K562 (cell line): ENCODE measurements around the gene METTL25B. TPM values are rescaled to one million over a fixed set of nuclear protein-coding genes. Genes with fewer than 3 reads are reported as not detected.

Experiments used
- AFF1 ChIP-seq, 2 experiments: fragments of 450-650 bp; IDR thresholded peaks; 2 replicates each; pipeline ENCODE4 v1.6.1; 2018; ENCODE audit warnings: mild to moderate bottlenecking in 2 of 2, low read depth in 1 of 2; ENCODE audit not compliant: partially characterized antibody in 2 of 2
- ARHGAP35 ChIP-seq: fragments of 450-650 bp; IDR thresholded peaks from 2 replicates; pipeline ENCODE4 v1.6.1; 2018; ENCODE audit not compliant: partially characterized antibody
- ARID1B ChIP-seq: fragments of 450-650 bp; IDR thresholded peaks from 2 replicates; pipeline ENCODE4 v1.6.1; 2016; ENCODE audit warnings: antibody characterized with exemption, mild to moderate bottlenecking, inconsistent platforms
- E2F3 ChIP-seq: fragments of 250-450 bp; sonication (Bioruptor Pico); IDR thresholded peaks from 2 replicates; pipeline ENCODE4 v1.4.0; 2020; ENCODE audit warnings: mild to moderate bottlenecking
- FOXM1 ChIP-seq, 2 experiments: fragments of 450-650 bp in 1 of 2; sonication (generic) in 1 of 2; formaldehyde crosslinking in 1 of 2; IDR thresholded peaks; 2 replicates each; pipeline versions ENCODE4 v1.6.1 to v1.9.0; 2017 to 2022; ENCODE audit warnings: low read depth in 2 of 2, mild to moderate bottlenecking in 2 of 2, missing genetic modification reagents in 1 of 2, moderate library complexity in 1 of 2
- MAFG ChIP-seq: fragments of 450-650 bp; conservative IDR thresholded peaks from 2 replicates; pipeline ENCODE4 v1.6.1; 2016; ENCODE audit warnings: missing genetic modification characterization, missing compliant biosample characterization
- MBD2 ChIP-seq: sonication (generic); IDR thresholded peaks from 2 replicates; pipeline ENCODE4 v1.6.1; 2016; ENCODE audit warnings: low read depth, borderline replicate concordance
- MLLT1 ChIP-seq, 2 experiments: fragments of 450-650 bp; IDR thresholded peaks; 2 replicates each; pipeline ENCODE4 v1.6.1; 2016
- NFRKB ChIP-seq: fragments of 450-650 bp; IDR thresholded peaks from 2 replicates; pipeline ENCODE4 v1.6.1; 2016; ENCODE audit warnings: low read depth
- RBM39 ChIP-seq: fragments of 200-400 bp; formaldehyde crosslinking; optimal IDR thresholded peaks from 2 replicates; pipeline ENCODE3; 2018; ENCODE audit warnings: low read depth, low read length
- SAFB ChIP-seq: fragments of 200-400 bp; formaldehyde crosslinking; IDR thresholded peaks from 2 replicates; pipeline ENCODE4 v1.6.1; 2017; ENCODE audit warnings: low read depth, low read length, borderline replicate concordance
- SMARCA5 ChIP-seq: fragments of 450-650 bp; IDR thresholded peaks from 2 replicates; pipeline ENCODE4 v1.6.1; 2016
- ZBTB7A ChIP-seq: IDR thresholded peaks from 2 replicates; pipeline ENCODE4 v1.6.1; 2011; ENCODE audit warnings: low read depth, mild to moderate bottlenecking, low read length, moderate library complexity, borderline replicate concordance; ENCODE audit not compliant: control insufficient read depth
- ZNF282 ChIP-seq: sonication (generic); formaldehyde crosslinking; IDR thresholded peaks from 2 replicates; pipeline ENCODE4 v1.8.1; 2023; ENCODE audit warnings: missing genetic modification reagents
- polyA plus RNA-seq, 8 experiments: library from polyadenylated mRNA; depleted of rRNA in 4 of 8; stranded (reverse) in 5 of 8; unstranded in 3 of 8; fragments of >200 nt; fragmentation: Nextera tagmentation in 2 of 8; fragmentation: Illumina TruSeq in 1 of 8; extraction: Ambion mirVana in 2 of 8; extraction: Trizol in 1 of 8; gene quantifications; 2 replicates each; pipeline versions ENCODE4 v1.2.1 to v1.2.3, GENCODE V29; 2011 to 2014; ENCODE audit warnings: inconsistent platforms in 1 of 8, missing spikeins in 1 of 8
- total RNA-seq, 7 experiments: library from RNA; depleted of rRNA in 6 of 7; stranded (reverse); fragments of >200 nt in 6 of 7; fragmentation: Illumina TruSeq in 2 of 7; extraction: Trizol in 2 of 7; gene quantifications; 2 replicates each; pipeline versions ENCODE4 v1.2.1 to v1.2.3, GENCODE V29; 2011 to 2021; ENCODE audit warnings: low replicate concordance in 1 of 7
- TF ChIP-seq, protein P1 (sequence below): fragments of 450-650 bp; IDR thresholded peaks from 2 replicates; pipeline ENCODE4 v1.7.0; 2016; ENCODE audit warnings: borderline replicate concordance
- TF ChIP-seq, protein P2 (sequence below): sonication (generic); formaldehyde crosslinking; IDR thresholded peaks from 2 replicates; pipeline ENCODE4 v1.8.0; 2022; ENCODE audit warnings: mild to moderate bottlenecking, missing genetic modification reagents
- TF ChIP-seq, protein P3 (sequence below): fragments of 450-650 bp; IDR thresholded peaks from 2 replicates; pipeline ENCODE4 v1.6.1; 2018; ENCODE audit warnings: mild to moderate bottlenecking, low read depth; ENCODE audit not compliant: partially characterized antibody

METTL25B gene
- total and polyA plus RNA-seq, 9 of the 15 experiments (the other 6 are each of a cell fraction or from before 2014, with no cell fraction given): 7.7 to 48.3 (median 33.1) TPM

DNA sequence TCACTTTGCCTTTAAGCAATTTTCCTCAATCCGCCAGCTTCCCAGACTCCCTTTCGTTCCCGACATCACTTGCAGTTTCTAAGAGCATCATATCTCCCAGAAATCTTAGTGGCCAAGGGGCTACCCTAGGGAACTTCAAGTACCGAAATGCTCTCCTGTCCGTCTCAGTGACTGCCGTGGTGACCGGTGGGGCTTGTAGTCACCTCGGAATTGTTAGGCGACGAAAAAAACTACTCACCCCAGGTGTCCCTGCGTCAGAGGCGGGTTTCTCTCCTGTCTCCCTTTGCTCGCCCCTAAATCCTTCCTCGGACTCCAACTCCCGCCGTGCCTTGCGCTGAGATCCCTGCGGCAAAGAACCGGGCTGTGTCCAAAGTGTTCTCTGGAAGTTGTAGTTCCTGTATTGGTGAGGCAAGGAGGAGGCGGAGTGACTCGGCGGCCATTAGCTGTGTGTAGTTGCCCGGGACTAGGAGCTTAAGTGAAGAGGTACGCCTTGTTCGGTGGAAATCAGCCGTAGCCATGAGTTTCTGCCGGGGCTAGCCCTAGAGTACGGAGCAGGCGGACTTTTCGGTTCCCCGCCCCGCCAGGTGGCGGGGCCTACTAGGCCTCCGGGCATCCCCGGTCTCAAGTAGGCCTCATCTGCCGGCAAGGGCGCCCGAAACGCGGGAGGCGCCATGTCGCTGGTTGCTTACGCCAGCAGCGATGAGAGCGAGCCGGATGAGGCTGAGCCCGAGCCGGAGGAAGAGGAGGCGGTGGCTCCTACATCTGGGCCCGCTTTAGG, 39.0 kb downstream of the METTL25B start, which contains the start of gene PRCC (continued):
- TF ChIP-seq ARID1B (no peak; the same call in 1 of the 2 replicates), NFRKB (peak; percentile 98), AFF1 (IDR thresholded peaks at IDR 0.05; ENCODE audit: low read depth in 1 of 2, partially characterized antibody in 2 of 2) (peak; percentile 75 to 100), FOXM1 (IDR thresholded peaks at IDR 0.05; ENCODE audit: low read depth) (no peak; the same call in 1 of the 2 replicates), FOXM1 (CRISPR knock-in tag; IDR thresholded peaks at IDR 0.05; ENCODE audit: low read depth) (peak; percentile 31; the same call in 1 of the 2 replicates), SMARCA5 (no peak), SAFB (no peak), RBM39 (no peak), ZBTB7A (no peak), MAFG (no peak), MBD2 (peak; percentile 95), MLLT1 (IDR thresholded peaks at IDR 0.05) (peak; percentile 66 to 73; a peak in 2 of 4 replicates), ZNF282 (peak; percentile 87; the same call in 1 of the 2 replicates), ARHGAP35 (no peak), E2F3 (CRISPR knock-in tag) (no peak)
- TF ChIP-seq, protein P1, sequence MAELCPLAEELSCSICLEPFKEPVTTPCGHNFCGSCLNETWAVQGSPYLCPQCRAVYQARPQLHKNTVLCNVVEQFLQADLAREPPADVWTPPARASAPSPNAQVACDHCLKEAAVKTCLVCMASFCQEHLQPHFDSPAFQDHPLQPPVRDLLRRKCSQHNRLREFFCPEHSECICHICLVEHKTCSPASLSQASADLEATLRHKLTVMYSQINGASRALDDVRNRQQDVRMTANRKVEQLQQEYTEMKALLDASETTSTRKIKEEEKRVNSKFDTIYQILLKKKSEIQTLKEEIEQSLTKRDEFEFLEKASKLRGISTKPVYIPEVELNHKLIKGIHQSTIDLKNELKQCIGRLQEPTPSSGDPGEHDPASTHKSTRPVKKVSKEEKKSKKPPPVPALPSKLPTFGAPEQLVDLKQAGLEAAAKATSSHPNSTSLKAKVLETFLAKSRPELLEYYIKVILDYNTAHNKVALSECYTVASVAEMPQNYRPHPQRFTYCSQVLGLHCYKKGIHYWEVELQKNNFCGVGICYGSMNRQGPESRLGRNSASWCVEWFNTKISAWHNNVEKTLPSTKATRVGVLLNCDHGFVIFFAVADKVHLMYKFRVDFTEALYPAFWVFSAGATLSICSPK: no peak
- TF ChIP-seq, protein P2, sequence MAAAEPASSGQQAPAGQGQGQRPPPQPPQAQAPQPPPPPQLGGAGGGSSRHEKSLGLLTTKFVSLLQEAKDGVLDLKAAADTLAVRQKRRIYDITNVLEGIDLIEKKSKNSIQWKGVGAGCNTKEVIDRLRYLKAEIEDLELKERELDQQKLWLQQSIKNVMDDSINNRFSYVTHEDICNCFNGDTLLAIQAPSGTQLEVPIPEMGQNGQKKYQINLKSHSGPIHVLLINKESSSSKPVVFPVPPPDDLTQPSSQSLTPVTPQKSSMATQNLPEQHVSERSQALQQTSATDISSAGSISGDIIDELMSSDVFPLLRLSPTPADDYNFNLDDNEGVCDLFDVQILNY: 0 out of 2 replicates have a peak, but pooled peaks have one; percentile 52
- TF ChIP-seq, protein P3, sequence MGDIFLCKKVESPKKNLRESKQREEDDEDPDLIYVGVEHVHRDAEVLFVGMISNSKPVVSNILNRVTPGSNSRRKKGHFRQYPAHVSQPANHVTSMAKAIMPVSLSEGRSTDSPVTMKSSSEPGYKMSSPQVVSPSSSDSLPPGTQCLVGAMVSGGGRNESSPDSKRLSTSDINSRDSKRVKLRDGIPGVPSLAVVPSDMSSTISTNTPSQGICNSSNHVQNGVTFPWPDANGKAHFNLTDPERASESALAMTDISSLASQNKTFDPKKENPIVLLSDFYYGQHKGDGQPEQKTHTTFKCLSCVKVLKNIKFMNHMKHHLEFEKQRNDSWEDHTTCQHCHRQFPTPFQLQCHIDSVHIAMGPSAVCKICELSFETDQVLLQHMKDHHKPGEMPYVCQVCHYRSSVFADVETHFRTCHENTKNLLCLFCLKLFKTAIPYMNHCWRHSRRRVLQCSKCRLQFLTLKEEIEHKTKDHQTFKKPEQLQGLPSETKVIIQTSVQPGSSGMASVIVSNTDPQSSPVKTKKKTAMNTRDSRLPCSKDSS: no peak
